GM12891 (cell line): Measurements from ENCODE around the gene STEAP1B.

Experiments
- PAX5 ChIP-seq: IDR thresholded peaks from 2 replicates; pipeline ENCODE4 v1.6.1; 2011; ENCODE audit warnings: low read length, moderate library complexity, mild to moderate bottlenecking; ENCODE audit not compliant: insufficient read depth, severe bottlenecking
- POLR2A ChIP-seq: IDR thresholded peaks from 2 replicates; pipeline ENCODE4 v1.6.1; 2011; ENCODE audit warnings: low read depth, low read length, control low read depth
- POLR2AphosphoS5 ChIP-seq: IDR thresholded peaks from 2 replicates; pipeline ENCODE4 v1.6.1; 2011; ENCODE audit warnings: low read depth, low read length, control low read depth
- SPI1 ChIP-seq: IDR thresholded peaks from 2 replicates; pipeline ENCODE4 v1.6.1; 2011; ENCODE audit warnings: low read depth, low read length, control low read depth
- TAF1 ChIP-seq: IDR thresholded peaks from 2 replicates; pipeline ENCODE4 v1.6.1; 2011; ENCODE audit warnings: low read depth, low read length, control low read depth

- TF ChIP-seq PAX5 (no peak), POLR2A (no peak), POLR2AphosphoS5 (no peak), TAF1 (no peak), SPI1 (peak; percentile 78)
Measured at GRCh38 chr7:22481726-22482125, 18.3 kb downstream of the STEAP1B start.
